ENCODE results near the gene SMOC1. TPM values are rescaled to one million over a fixed set of nuclear protein-coding genes. Genes with fewer than 3 reads are reported as not detected.

SMOC1 gene
- total RNA-seq, 1 experiment from 2014 or later, result 0.46 TPM

DNA sequence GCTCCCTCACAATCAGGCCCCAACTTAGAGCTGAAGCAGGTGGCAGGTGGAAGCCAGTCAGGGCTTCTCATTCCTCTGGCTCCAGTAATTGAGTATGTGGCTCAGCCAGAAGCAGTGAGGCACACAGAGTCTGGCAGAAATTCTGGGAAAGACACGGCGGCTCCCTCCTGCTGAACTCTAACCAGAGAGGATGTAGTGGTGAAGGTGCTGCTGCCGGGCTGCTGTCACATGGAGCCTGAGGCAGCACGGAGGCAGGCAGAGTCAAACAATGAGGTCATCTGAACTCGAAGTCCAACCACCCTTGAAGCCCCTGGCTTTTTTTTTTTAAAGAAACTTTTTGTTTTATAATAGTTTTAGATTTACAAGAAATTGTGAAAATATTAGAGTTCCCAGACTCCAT, 33.4 kb upstream of the SMOC1 start:
- H3K9me3 ChIP-seq (ENCODE audit: control insufficient read depth, insufficient read depth, low read depth, low read length), result no peaks in the 10 kb centered on the region
- no peak for ATAC-seq
- no TSS peak for BruUV-seq (replicated peaks)
- in situ Hi-C loops (cut with HindIII; ENCODE audit: low pct_unique_long_range_greater_than_20kb, low sequenced_read_pairs), result no loop called here
- intact Hi-C loops (cut with micrococcal nuclease; ENCODE audit: unreplicated experiment), result no loop called here
- H3K27me3 ChIP-seq (ENCODE audit: control insufficient read depth, insufficient read depth, low read length), result no peaks in the 10 kb centered on the region
- no peaks in the 10 kb centered on the region for H3K36me3 ChIP-seq (ENCODE audit: control insufficient read depth, insufficient read depth, low read length)
- H3K27ac ChIP-seq (ENCODE audit: low read length), result no peak overlapping the region
- TF ChIP-seq TCF7L2 (IDR thresholded peaks at IDR 0.05; ENCODE audit: low read depth, low read length), result no peak
- TF ChIP-seq, protein P1, sequence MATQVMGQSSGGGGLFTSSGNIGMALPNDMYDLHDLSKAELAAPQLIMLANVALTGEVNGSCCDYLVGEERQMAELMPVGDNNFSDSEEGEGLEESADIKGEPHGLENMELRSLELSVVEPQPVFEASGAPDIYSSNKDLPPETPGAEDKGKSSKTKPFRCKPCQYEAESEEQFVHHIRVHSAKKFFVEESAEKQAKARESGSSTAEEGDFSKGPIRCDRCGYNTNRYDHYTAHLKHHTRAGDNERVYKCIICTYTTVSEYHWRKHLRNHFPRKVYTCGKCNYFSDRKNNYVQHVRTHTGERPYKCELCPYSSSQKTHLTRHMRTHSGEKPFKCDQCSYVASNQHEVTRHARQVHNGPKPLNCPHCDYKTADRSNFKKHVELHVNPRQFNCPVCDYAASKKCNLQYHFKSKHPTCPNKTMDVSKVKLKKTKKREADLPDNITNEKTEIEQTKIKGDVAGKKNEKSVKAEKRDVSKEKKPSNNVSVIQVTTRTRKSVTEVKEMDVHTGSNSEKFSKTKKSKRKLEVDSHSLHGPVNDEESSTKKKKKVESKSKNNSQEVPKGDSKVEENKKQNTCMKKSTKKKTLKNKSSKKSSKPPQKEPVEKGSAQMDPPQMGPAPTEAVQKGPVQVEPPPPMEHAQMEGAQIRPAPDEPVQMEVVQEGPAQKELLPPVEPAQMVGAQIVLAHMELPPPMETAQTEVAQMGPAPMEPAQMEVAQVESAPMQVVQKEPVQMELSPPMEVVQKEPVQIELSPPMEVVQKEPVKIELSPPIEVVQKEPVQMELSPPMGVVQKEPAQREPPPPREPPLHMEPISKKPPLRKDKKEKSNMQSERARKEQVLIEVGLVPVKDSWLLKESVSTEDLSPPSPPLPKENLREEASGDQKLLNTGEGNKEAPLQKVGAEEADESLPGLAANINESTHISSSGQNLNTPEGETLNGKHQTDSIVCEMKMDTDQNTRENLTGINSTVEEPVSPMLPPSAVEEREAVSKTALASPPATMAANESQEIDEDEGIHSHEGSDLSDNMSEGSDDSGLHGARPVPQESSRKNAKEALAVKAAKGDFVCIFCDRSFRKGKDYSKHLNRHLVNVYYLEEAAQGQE (IDR thresholded peaks at IDR 0.05; ENCODE audit: insufficient read depth in 1 of 2, low read depth in 2 of 2, low read length in 1 of 2), result no peak
- TF ChIP-seq, protein P2, sequence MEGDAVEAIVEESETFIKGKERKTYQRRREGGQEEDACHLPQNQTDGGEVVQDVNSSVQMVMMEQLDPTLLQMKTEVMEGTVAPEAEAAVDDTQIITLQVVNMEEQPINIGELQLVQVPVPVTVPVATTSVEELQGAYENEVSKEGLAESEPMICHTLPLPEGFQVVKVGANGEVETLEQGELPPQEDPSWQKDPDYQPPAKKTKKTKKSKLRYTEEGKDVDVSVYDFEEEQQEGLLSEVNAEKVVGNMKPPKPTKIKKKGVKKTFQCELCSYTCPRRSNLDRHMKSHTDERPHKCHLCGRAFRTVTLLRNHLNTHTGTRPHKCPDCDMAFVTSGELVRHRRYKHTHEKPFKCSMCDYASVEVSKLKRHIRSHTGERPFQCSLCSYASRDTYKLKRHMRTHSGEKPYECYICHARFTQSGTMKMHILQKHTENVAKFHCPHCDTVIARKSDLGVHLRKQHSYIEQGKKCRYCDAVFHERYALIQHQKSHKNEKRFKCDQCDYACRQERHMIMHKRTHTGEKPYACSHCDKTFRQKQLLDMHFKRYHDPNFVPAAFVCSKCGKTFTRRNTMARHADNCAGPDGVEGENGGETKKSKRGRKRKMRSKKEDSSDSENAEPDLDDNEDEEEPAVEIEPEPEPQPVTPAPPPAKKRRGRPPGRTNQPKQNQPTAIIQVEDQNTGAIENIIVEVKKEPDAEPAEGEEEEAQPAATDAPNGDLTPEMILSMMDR (IDR thresholded peaks at IDR 0.05), result no peak
- TF ChIP-seq SIN3A (IDR thresholded peaks at IDR 0.05; ENCODE audit: borderline replicate concordance, insufficient read depth, low read depth, low read length), result no peak
- no peak for TF ChIP-seq POLR2AphosphoS5 (IDR thresholded peaks at IDR 0.05; ENCODE audit: low read depth, low read length)
- H3K4me1 ChIP-seq (ENCODE audit: control insufficient read depth, insufficient read depth, low read length), result no peaks in the 10 kb centered on the region
- no peak for DNase-seq (ENCODE audit: low read depth, low spot score)
- ChIA-PET CTCF (no interaction called here), POLR2A (no interaction called here)
- H3K4me3 ChIP-seq (ENCODE audit: low read depth in 2 of 2, low read length in 2 of 2), result no peak overlapping the region

DNA sequence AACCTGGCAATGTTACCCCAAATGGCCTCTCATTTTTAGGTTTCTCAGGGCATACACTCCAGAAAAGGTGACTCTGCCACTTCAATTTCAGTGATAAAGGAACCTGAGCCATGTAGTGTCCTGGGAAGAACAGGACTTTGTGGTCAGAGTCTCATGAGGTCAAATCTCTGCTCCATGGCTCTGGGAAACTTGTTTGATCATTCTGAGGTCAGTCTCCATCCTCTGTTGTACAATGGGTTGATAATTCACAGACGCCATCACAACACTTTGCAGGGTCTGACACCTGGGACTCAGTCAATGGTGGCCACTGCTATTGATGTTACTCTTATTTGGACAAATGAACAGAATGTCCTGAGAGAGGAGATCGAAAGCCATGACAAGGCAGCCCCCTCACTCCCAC, 31.1 kb upstream of the SMOC1 start:
- ATAC-seq (no peak), DNase-seq (ENCODE audit: low read depth, low spot score) (no peak)
- no peaks in the 10 kb centered on the region for H3K27me3 ChIP-seq (ENCODE audit: control insufficient read depth, insufficient read depth, low read length)
- H3K36me3 ChIP-seq (ENCODE audit: control insufficient read depth, insufficient read depth, low read length), result no peaks in the 10 kb centered on the region
- POLR2A ChIA-PET, result no interaction called here
- in situ Hi-C loops (cut with HindIII; ENCODE audit: low pct_unique_long_range_greater_than_20kb, low sequenced_read_pairs) (no loop called here), intact Hi-C loops (cut with micrococcal nuclease; ENCODE audit: unreplicated experiment) (no loop called here)
- no peaks in the 10 kb centered on the region for H3K4me1 ChIP-seq (ENCODE audit: control insufficient read depth, insufficient read depth, low read length)
- BruUV-seq (replicated peaks), result no TSS peak
- H3K9me3 ChIP-seq (ENCODE audit: control insufficient read depth, insufficient read depth, low read depth, low read length), result no peaks in the 10 kb centered on the region
- no peak overlapping the region for H3K27ac ChIP-seq (ENCODE audit: low read length)
- CTCF ChIA-PET, result no interaction called here
- no peak overlapping the region for H3K4me3 ChIP-seq (ENCODE audit: low read depth in 2 of 2, low read length in 2 of 2)
- TF ChIP-seq SIN3A (IDR thresholded peaks at IDR 0.05; ENCODE audit: borderline replicate concordance, insufficient read depth, low read depth, low read length) (no peak), POLR2AphosphoS5 (IDR thresholded peaks at IDR 0.05; ENCODE audit: low read depth, low read length) (no peak), TCF7L2 (IDR thresholded peaks at IDR 0.05; ENCODE audit: low read depth, low read length) (no peak)
- TF ChIP-seq, protein P2 (IDR thresholded peaks at IDR 0.05), result no peak
- TF ChIP-seq, protein P1 (IDR thresholded peaks at IDR 0.05; ENCODE audit: insufficient read depth in 1 of 2, low read depth in 2 of 2, low read length in 1 of 2), result no peak

Measured in Panc1 (cell line).